Thyroid gland (tissue), 4 donors: ENCODE data around the gene FBLN1.

Experiments used
- POLR2A ChIP-seq, 2 donors: fragments of 450-650 bp; IDR thresholded peaks; one replicate each; pipeline ENCODE4 v1.6.1; 2017; ENCODE audit warnings: antibody characterized with exemption in 2 of 2, mild to moderate bottlenecking in 2 of 2, moderate library complexity in 1 of 2
- TF ChIP-seq, protein P1 (sequence below), 6 experiments: fragments of 200-600 bp in 3 of 6; fragments of 450-650 bp in 3 of 6; sonication (generic) in 3 of 6; IDR thresholded peaks; one replicate each; pipeline ENCODE4 v1.5.1; 2016 to 2019; ENCODE audit warnings: antibody characterized with exemption in 6 of 6, mild to moderate bottlenecking in 2 of 6, inconsistent platforms in 1 of 6, moderate library complexity in 1 of 6

DNA sequence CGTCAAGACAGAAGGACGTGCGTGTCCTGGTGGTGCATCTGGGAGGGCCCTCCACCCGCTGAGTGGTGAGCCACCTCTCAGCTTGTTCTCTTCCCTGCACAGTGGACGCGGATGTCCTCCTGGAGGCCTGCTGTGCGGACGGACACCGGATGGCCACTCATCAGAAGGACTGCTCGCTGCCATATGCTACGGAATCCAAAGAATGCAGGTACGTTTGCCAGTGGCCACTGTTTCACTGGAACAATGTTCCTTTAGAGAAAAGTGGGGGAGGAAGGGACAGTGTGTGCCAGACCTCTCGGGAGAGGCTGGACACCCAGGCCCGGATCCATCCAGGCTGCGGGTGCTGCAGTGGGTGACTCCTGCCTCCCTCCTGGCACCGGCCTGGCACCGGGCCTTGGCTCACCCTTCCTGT, 15.9 kb downstream of the FBLN1 start:
- TF ChIP-seq, protein P1, sequence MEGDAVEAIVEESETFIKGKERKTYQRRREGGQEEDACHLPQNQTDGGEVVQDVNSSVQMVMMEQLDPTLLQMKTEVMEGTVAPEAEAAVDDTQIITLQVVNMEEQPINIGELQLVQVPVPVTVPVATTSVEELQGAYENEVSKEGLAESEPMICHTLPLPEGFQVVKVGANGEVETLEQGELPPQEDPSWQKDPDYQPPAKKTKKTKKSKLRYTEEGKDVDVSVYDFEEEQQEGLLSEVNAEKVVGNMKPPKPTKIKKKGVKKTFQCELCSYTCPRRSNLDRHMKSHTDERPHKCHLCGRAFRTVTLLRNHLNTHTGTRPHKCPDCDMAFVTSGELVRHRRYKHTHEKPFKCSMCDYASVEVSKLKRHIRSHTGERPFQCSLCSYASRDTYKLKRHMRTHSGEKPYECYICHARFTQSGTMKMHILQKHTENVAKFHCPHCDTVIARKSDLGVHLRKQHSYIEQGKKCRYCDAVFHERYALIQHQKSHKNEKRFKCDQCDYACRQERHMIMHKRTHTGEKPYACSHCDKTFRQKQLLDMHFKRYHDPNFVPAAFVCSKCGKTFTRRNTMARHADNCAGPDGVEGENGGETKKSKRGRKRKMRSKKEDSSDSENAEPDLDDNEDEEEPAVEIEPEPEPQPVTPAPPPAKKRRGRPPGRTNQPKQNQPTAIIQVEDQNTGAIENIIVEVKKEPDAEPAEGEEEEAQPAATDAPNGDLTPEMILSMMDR (IDR thresholded peaks at IDR 0.05), result no peak
- TF ChIP-seq POLR2A (IDR thresholded peaks at IDR 0.05), result no peak
